Smooth muscle cell of the coronary artery (primary cell): Measurements from ENCODE around the gene GAB4. TPM values are rescaled to one million over a fixed set of nuclear protein-coding genes. Genes with fewer than 3 reads are reported as not detected.

ENCODE experiments used
- total RNA-seq: library from RNA; depleted of rRNA; stranded (reverse); fragments of >200 nt; gene quantifications from 2 replicates; pipeline ENCODE4 v1.2.3, GENCODE V29; 2014; ENCODE audit warnings: low replicate concordance

Gene GAB4, protein sequence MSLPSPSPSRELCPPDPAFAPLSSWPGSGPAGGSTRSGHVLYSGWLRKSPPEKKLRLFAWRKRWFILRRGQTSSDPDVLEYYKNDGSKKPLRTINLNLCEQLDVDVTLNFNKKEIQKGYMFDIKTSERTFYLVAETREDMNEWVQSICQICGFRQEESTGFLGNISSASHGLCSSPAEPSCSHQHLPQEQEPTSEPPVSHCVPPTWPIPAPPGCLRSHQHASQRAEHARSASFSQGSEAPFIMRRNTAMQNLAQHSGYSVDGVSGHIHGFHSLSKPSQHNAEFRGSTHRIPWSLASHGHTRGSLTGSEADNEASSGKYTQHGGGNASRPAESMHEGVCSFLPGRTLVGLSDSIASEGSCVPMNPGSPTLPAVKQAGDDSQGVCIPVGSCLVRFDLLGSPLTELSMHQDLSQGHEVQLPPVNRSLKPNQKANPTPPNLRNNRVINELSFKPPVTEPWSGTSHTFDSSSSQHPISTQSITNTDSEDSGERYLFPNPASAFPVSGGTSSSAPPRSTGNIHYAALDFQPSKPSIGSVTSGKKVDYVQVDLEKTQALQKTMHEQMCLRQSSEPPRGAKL
- not detected in 2 replicates for total RNA-seq

DNA sequence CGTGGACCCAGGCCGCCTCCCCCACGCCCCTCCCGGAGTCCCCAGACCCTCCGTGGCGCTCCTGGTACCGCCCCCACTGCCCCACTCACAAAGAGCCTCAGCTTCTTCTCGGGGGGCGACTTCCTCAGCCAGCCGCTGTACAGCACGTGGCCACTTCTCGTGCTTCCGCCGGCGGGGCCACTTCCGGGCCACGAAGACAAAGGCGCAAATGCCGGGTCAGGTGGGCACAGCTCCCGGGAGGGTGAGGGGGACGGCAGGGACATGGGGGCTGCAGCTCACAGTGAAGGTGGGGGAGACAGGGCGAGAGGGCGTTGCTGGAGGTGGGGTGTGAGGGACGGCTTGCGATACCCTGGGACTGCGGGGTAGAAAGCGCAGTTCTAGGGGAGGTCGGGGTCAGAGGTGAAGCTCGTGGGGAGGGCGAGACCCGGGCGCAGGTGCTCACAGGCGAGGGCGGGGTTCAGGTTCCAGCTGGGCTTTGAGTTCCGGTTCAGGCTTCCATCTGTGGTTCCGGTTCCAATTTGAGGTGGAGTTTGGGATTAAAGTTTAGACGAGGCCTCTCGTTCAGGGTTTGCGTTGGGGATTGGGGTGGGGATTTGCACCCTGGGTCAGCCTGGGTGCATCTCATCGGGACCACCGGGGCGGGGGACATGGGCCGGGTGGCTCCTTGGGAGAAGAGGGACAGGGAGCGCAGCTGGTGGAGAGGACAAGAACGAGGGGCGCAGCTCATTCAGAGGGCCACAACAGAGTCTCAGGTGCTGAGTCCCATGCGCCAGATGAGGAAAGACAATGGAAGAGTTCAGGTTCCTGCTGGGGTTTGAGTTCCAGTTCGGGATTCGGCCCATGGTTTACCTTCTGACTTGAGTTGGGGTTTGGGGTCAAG is at the start of gene GAB4:
TSS of gene GAB4 (minus strand) at position 371 of the 880 bp plus-strand sequence. CDS start at position 263, 108 bp downstream.

Other genes starting within 250 kb of the GAB4 start
- gene XKR3, start 182.8 kb downstream of the GAB4 start, total RNA-seq, result not detected in 2 replicates
- gene IL17RA, start 76.8 kb upstream of the GAB4 start, total RNA-seq, result 2.9 and 3.7 TPM in 2 replicates
- gene TMEM121B, start 113.1 kb upstream of the GAB4 start, total RNA-seq, result 0.08 TPM in 1 of 2 replicates, not detected in the other
- 21.2 and 39.7 TPM in 2 replicates for gene HDHD5, start 151.1 kb upstream of the GAB4 start, total RNA-seq
- gene ADA2, start 211.2 kb upstream of the GAB4 start, total RNA-seq, result 1.8 and 2.5 TPM in 2 replicates